Measurements from ENCODE around the gene ITIH2. TPM values are rescaled to one million over a fixed set of nuclear protein-coding genes. Genes with fewer than 3 reads are reported as not detected.
"Not testable (repeated sequence)": the region's sequence is repeated elsewhere in the genome, so short reads cannot be mapped to it uniquely, and the experiment has no call there.

Gene ITIH2
- 0.12 TPM for polyA plus RNA-seq (ENCODE audit: insufficient read length)

- DNase-seq: no peak
These were observed at the start of gene ITIH2 for GRCh38 chr10:7703140-7703539. Gene ITIH2, plus strand, starts transcription at chr10:7703316. Its CDS starts 119 bp downstream, at chr10:7703435.

- DNase-seq: not testable (repeated sequence)
These were observed 46.0 kb upstream of the ITIH2 start for GRCh38 chr10:7657079-7657478.

DNA sequence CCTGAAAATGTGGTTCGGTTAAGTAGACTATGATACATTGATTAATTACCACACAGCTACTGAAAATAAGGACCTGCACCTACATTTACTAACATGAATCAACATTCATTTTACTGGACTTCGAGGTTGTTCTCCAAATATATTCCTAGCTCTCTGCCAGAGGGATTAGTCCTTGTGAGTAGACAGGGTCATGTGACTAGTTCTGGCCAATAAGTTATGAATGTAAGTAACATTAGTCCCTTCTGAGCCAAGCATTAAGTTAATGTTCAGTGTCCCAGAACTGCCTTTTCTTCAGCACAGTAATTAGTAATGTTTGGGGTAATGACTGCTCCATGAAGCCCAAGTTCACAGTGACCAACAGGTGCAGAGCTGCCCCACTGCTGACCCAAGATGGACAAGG, 45.6 kb upstream of the ITIH2 start:
- no peak for DNase-seq

- DNase-seq: no peak
These were observed 43.6 kb upstream of the ITIH2 start for GRCh38 chr10:7659560-7659959.

DNA sequence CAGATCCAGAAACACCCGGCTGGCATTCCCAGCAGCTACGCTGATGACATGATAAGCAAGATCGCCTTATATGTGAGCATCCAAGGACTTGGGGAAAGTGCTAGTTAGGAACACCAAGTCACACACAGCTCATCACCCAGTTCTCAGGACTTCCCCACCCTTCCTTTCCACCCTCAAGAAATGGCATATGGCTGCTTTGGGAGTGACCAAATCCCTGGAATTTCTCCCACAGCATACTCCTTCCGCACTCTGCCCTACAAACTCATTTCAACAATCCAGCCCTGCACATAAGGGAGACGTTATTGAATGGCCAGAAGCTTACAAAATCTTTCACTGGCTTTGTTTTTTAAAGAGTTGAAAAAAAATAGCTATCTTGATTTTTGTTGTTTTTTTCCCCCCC, 40.6 kb upstream of the ITIH2 start:
- no peak for DNase-seq

GRCh38 chr10:7664707-7665106, 38.4 kb upstream of the ITIH2 start:
- no peak for DNase-seq

- peak; percentile 15 for DNase-seq
These were observed 37.3 kb upstream of the ITIH2 start for GRCh38 chr10:7665767-7666166.

DNA sequence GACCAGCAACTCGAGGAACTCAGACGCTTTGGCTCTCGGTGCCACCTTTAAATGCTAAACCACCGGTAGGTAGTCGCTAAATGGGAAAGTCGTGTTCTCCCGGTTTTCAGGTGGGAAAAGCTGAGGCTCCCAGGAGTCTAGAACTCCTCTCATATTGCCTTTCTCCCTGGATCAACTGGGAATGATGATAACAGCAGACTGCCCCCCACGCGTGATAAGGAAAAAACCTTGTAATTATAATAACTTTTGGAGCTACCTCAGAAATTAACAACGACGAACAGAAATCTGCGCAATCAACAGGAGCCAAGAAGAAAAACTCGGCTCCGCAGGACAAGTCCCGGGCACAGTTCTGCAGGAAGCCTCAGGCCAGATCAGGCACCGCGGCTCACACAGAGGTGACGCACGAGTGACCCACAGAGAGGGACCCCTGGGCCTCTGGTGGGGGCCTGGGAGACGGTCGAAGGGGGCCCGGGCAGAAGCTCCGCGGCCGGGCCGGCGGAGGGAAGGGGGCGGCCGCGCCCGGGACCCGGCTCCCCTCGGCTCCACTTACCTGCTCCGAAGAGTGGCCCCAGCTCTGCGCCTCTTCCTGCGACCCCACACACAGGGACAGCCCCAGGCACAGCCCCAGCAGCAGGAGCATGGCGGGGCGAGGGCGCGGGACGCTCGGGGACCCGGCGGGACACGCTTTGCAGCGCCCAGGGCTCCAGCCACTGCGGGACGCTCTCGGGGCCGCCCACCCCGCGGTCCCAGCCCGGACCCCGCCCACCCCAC, 36.7 kb upstream of the ITIH2 start, which contains the start of gene ITIH5:
Gene ITIH5, minus strand, starts transcription at position 714 of the 771 bp plus-strand sequence. Its CDS starts 74 bp downstream, at position 640.
- DNase-seq: peak; percentile 9

DNA sequence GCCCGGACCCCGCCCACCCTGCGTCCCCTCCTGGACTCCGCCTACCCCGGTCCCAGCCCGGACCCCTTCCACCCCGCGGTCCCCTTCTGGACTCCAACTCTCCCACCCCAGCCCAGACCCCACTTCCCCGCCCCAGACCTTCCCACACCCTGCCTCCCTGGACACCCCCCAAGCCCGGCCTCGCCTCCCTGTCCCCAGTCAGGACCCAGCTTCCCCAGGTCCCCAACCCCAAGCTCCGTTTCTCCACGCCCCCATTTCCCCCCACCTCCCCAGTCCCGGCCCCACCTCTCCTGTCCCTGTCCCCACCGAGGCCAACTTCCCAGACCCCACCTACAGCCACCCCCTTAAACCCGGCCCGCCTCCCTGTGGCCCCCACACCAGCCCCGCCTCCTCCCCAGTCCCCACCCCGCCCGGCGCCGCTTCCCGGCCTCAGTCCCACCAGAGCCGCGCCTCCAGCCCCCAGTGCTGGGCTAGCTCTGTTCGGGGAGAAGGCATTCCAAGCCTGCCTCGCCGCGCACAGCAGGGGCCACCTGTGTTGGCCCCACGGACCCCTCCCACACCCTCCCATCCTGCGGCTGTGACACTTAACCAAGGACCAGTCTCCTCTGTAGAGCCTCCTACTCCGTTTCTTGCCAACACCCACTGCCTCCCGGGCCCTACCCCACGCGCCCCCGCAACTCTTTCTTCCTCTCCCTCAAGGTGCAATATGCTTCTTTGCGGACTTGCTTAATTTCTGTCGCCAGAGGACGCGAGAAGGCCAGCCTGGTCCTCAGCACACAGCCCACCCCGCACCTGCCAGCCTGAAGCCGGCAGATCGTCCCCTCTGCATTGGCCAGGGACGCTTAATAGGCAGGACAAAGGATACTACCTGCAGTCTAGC, 35.6 kb upstream of the ITIH2 start:
- peak; percentile 20 for DNase-seq

DNA sequence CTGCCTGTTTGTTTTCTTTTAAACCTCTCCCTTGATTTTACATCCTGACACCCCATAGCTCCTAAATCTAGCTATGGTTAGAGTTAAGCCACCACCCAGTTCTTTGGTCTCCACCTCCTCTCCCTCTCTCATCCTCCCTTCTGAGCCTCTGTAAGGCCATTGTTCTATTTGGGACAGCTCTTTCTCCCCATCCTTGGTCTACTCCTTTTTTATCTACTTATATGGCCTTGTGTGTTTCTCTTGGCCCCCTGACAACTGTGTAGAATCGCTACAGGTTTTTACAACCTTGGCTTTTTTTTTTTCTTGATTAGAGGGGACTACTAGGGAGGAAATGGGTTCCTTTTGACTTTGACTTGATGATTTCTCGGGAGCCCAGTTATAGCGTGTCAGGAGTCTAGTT, 33.0 kb upstream of the ITIH2 start:
- DNase-seq: no peak

GRCh38 chr10:7672341-7673134, 30.6 kb upstream of the ITIH2 start:
- DNase-seq: peak; percentile 35

DNA sequence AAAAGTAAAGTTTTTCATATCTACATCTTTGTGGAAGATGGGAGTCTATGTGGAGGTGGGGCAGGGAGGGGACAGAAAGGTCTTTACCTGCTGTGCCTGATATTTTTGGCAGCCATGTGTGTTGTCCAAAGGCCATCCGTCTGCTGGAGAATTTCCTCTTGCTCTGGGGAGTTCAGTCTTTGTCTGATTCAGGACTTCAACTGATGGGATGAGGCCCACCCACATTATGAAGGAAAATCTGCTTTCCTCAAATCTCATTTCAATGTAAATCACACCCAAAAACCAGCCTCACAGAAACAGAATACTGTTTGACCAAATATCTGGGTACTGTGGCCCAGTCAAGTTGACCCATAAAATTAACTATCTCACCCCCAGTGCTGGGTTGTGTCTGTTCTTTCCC, 23.9 kb upstream of the ITIH2 start:
- DNase-seq: no peak

DNA sequence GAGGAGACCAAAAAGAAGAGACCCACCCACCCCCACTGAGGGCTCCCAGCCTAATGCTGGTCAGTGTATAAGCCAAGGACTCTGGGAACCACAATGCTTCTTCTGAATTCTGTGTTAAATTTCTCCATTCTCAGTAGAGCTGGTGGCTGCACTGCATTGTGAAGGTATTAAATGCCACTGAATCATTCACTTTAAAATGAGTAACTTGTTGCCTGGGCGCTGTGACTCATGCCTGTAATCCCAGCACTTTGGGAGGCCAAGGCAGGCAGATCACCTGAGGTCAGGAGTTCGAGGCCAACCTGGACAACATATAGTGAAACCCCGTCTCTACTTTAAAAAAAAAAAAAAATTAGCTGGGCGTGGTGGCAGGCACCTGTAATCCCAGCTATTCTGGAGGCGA, 23.0 kb upstream of the ITIH2 start:
- DNase-seq: not testable (repeated sequence)

GRCh38 chr10:7686351-7687171, 16.6 kb upstream of the ITIH2 start:
- DNase-seq: no peak

- DNase-seq: peak; percentile 88
These were observed 15.7 kb upstream of the ITIH2 start for GRCh38 chr10:7687228-7687907.

DNA sequence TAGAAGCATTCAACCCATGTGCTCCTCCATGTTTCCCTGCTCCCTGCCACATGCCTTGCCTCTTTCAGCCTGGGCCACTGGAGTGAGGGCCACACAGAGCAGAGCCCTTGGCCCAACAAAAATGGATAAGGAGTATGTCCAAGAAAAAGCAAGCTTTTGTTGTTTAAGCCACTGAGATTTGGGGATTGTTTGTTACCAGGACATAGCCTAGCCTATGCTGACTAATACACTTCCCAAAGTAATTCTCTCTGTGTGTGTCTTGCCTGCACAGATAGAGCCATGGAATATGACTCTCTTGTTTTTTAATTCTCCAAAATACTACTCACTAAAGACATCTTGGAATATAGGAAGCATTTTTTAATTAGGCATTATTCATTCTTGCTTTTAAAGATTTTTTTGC, 13.5 kb upstream of the ITIH2 start:
- DNase-seq: no peak

DNA sequence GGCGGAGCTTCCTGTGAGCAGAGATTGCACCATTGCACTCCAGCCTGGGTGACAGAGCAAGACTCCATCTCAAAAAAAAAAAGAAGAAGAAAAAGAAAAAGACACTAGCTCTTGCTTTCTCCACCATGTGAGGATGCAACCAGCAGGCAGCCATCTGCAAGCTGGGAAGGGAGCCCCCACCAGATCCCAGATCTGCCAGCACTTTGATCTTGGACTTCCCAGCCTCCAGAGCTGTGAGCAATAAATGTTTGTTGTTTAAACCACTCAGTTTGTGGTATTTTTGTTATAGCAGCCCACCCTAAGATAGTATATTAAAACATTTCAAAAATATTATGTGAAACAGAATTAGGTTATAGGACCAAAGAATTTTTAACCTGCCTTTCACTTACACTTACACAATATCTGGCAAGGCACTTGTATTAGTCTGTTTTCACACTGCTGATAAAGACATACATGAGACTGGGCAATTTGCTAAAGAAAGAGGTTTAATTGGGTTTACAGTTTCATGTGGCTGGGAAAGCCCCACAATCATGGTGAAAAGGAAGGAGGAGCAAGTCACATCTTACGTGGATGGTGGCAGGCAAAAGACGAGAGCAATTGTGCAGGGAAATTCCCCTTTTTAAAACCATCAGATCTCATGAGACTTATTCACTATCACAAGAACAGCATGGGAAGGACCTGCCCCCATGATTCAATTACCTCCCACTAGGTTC, 12.1 kb upstream of the ITIH2 start:
- DNase-seq: not testable (repeated sequence)

- DNase-seq: not testable (repeated sequence)
These were observed 10.7 kb upstream of the ITIH2 start for GRCh38 chr10:7692368-7692767.

GRCh38 chr10:7693194-7693593, 9.9 kb upstream of the ITIH2 start:
- not testable (repeated sequence) for DNase-seq

DNA sequence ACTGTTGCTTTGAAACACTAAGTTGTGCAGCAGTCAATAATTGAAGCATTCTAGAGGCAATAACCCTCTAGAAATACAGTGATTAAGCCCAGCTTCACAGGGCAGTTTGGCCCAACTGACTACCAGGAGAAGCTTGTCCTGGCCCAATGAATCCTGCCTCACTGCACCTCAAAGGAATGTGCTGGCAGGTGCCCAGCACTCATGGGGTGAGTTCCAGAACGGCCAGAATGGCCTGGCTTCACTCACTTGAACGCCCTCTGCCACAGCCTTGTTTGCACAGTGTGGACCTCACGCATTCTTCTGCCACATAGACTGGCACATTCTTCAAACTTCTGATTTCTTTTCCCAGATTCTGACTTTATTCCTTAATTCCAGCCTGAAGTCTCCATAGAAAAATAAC, 6.6 kb upstream of the ITIH2 start:
- DNase-seq: no peak
